Panc1 (cell line): Measurements from ENCODE around the gene KLHDC10. TPM values are rescaled to one million over a fixed set of nuclear protein-coding genes. Genes with fewer than 3 reads are reported as not detected.

Experiments
- ATAC-seq: fragments of 200-7000 bp; cut with Tn5 transposase; 2 replicates; pipeline ENCODE4 v1.9.1; 2020; ENCODE audit warnings: mild to moderate bottlenecking, moderate library complexity
- BruUV-seq: library from RNA; stranded (reverse); fragments of 400-500 nt; replicated peaks from 2 replicates; lab custom pipeline; 2021; lab: Mats Ljungman, UMichigan
- CTCF ChIA-PET: fragments of 300-600 bp; sonication (Branson Sonifier 250); formaldehyde crosslinking; loops from one replicate; lab custom pipeline; 2022; ENCODE audit warnings: antibody characterized with exemption; lab: Charles Lee
- POLR2A ChIA-PET: fragments of 300-600 bp; sonication (Branson Sonifier 250); formaldehyde crosslinking; loops from one replicate; lab custom pipeline; 2022; ENCODE audit warnings: antibody characterized with exemption; lab: Charles Lee
- DNase-seq: peaks from one replicate; pipeline ENCODE4 v3.0.0-alpha.2; 2010; ENCODE audit warnings: low read depth, low spot score
- H3K27ac ChIP-seq: 2 replicates; pipeline ENCODE4 v1.5.1; 2011; ENCODE audit warnings: mild to moderate bottlenecking, low read length, inconsistent platforms
- H3K27me3 ChIP-seq: fragments of 200-500 bp; sonication (Bioruptor generic); 2 replicates; pipeline ENCODE4 v1.6.0; 2014; ENCODE audit warnings: low read length, inconsistent platforms; ENCODE audit not compliant: control insufficient read depth, insufficient read depth
- H3K36me3 ChIP-seq: fragments of 200-500 bp; sonication (Bioruptor generic); 2 replicates; pipeline ENCODE4 v1.5.1; 2014; ENCODE audit warnings: inconsistent platforms, mild to moderate bottlenecking, low read length, moderate library complexity; ENCODE audit not compliant: control insufficient read depth, insufficient read depth
- H3K4me1 ChIP-seq: 2 replicates; pipeline ENCODE4 v1.5.1; 2011; ENCODE audit warnings: inconsistent platforms, mild to moderate bottlenecking, low read length, moderate library complexity; ENCODE audit not compliant: control insufficient read depth, insufficient read depth
- H3K4me3 ChIP-seq, 2 experiments: 2 replicates each; pipeline ENCODE4 v1.5.1; 2011 to 2012; ENCODE audit warnings: low read depth in 2 of 2, low read length in 2 of 2, mild to moderate bottlenecking in 2 of 2, inconsistent platforms in 1 of 2, moderate library complexity in 1 of 2
- H3K9me3 ChIP-seq: fragments of 200-500 bp; sonication (Bioruptor generic); 2 replicates; pipeline ENCODE4 v1.5.1; 2014; ENCODE audit warnings: low read depth, mild to moderate bottlenecking, inconsistent platforms, low read length, moderate library complexity; ENCODE audit not compliant: control insufficient read depth, insufficient read depth
- POLR2AphosphoS5 ChIP-seq: IDR thresholded peaks from 2 replicates; pipeline ENCODE4 v1.6.1; 2012; ENCODE audit warnings: mild to moderate bottlenecking, low read depth, low read length, moderate library complexity
- SIN3A ChIP-seq: IDR thresholded peaks from 2 replicates; pipeline ENCODE4 v1.6.1; 2012; ENCODE audit warnings: low read depth, mild to moderate bottlenecking, low read length, moderate library complexity, borderline replicate concordance; ENCODE audit not compliant: insufficient read depth
- TCF7L2 ChIP-seq: IDR thresholded peaks from 2 replicates; pipeline ENCODE4 v1.6.1; 2011; ENCODE audit warnings: mild to moderate bottlenecking, low read depth, low read length, inconsistent platforms
- in situ Hi-C: cut with HindIII; loops from 2 replicates; pipeline ENCODE4 v1.10.0; 2016; ENCODE audit warnings: low sequenced_read_pairs, low pct_unique_long_range_greater_than_20kb
- intact Hi-C: fragments of 100-400 bp; cut with micrococcal nuclease; formaldehyde crosslinking; loops from one replicate; pipeline ENCODE4 v1.10.0; 2022; ENCODE audit not compliant: unreplicated experiment
- total RNA-seq: library from RNA; stranded (reverse); gene quantifications from one replicate; pipeline ENCODE4 v1.2.1, GENCODE V29; 2021; ENCODE audit not compliant: unreplicated experiment
- TF ChIP-seq, protein P1 (sequence below), 2 experiments: IDR thresholded peaks; 2 replicates each; pipeline ENCODE4 v1.6.1; 2011 to 2012; ENCODE audit warnings: low read depth in 2 of 2, control low read depth in 1 of 2, low read length in 1 of 2, mild to moderate bottlenecking in 1 of 2, moderate library complexity in 1 of 2; ENCODE audit not compliant: insufficient read depth in 1 of 2
- TF ChIP-seq, protein P2 (sequence below): fragments of 450-650 bp; IDR thresholded peaks from 2 replicates; pipeline ENCODE4 v1.5.1; 2017; ENCODE audit warnings: mild to moderate bottlenecking

KLHDC10 gene
- total RNA-seq, 1 experiment from 2014 or later = 26.7 TPM

DNA sequence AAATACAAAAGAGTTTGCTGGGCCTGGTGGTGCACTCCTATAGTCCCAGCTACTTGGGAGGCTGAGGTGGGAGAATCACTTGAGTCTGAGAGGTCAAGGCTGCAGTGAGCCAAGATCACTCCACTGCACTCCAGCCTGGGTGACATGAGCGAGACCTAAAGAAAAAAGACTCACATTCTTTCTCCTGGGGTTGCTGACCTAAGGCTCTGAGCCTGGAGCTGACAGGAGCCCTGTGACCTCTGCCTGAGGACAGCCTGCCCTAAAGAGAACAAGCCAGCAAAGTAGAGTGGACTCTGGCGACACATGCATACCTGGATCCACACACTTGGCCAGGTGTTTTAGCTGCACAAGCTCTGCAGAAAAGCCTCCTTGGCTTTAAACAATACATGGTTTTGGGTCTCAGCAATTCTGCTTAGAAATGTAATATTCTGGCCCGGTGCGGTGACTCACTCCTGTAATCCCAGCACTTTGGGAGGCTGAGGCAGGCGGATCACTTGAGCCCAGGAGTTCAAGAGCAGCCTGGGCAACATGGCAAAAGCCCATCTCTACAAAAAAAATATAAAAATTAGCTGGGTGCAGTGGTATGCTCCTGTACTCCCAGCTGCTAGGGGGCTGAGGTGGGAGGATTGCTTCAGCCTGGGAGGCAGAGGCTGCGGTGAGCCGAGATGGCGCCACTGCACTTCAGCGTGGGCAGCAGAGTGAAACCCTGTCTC, 76.5 kb downstream of the KLHDC10 start:
- intact Hi-C loops (no loop called here), in situ Hi-C loops (no loop called here)
- no peaks in the 10 kb centered on the region for H3K27me3 ChIP-seq
- ATAC-seq (no peak), DNase-seq (no peak)
- TF ChIP-seq TCF7L2 = no peak
- no peak for TF ChIP-seq SIN3A
- no peak for TF ChIP-seq POLR2AphosphoS5
- H3K4me3 ChIP-seq = no peak overlapping the region
- H3K4me1 ChIP-seq = no peaks in the 10 kb centered on the region
- no peaks in the 10 kb centered on the region for H3K9me3 ChIP-seq
- CTCF ChIA-PET = interaction anchor here (0.7 kb wide), 1 partner anchor 341 kb away, joined by 6 read pairs; no protein-coding TSS in a partner anchor
- BruUV-seq = no TSS peak
- no peaks in the 10 kb centered on the region for H3K36me3 ChIP-seq
- POLR2A ChIA-PET = interaction anchor here (0.6 to 0.7 kb wide), 2 partner anchors 22 to 611 kb away, joined by 5 to 10 read pairs; no protein-coding TSS in a partner anchor
- H3K27ac ChIP-seq = no peak overlapping the region

DNA sequence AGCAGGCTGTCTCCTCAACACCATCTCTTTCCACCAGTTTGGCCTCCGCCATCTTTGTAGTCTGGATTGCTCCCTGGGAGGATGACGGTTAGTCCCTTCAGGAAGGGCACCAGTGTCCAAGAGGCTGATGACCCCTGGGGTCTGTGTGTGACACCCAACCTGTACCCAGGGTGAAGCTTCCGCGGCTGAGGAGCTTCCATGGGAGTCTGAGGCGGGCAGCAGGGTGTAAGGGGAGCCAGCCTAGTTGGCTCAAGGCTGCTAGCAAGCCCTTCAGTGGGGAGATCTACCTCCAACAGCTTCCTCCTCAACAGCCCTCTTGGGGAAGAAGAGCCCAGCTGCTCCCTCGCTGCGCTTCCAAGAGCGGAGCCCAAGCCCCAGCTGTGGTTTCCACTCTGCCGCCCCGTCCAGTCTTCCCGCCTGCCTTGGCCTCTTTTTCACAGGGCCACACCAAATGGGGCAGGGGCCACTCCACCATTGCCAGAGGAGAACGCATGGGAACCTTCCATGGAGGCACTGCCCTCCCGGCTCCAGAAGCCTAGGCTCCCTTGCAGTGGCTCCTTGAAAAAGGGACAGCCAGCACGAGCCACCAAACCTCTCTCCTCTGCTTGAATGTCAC, 77.5 kb downstream of the KLHDC10 start:
- intact Hi-C loops (no loop called here), in situ Hi-C loops (no loop called here)
- DNase-seq (no peak), ATAC-seq (no peak)
- Histone ChIP-seq H3K4me1 (no peaks in the 10 kb centered on the region), H3K36me3 (no peaks in the 10 kb centered on the region), H3K4me3 (no peak overlapping the region), H3K9me3 (no peaks in the 10 kb centered on the region), H3K27me3 (no peaks in the 10 kb centered on the region), H3K27ac (no peak overlapping the region)
- ChIA-PET CTCF (no interaction called here), POLR2A (no interaction called here)
- BruUV-seq = no TSS peak
- TF ChIP-seq, protein P1, sequence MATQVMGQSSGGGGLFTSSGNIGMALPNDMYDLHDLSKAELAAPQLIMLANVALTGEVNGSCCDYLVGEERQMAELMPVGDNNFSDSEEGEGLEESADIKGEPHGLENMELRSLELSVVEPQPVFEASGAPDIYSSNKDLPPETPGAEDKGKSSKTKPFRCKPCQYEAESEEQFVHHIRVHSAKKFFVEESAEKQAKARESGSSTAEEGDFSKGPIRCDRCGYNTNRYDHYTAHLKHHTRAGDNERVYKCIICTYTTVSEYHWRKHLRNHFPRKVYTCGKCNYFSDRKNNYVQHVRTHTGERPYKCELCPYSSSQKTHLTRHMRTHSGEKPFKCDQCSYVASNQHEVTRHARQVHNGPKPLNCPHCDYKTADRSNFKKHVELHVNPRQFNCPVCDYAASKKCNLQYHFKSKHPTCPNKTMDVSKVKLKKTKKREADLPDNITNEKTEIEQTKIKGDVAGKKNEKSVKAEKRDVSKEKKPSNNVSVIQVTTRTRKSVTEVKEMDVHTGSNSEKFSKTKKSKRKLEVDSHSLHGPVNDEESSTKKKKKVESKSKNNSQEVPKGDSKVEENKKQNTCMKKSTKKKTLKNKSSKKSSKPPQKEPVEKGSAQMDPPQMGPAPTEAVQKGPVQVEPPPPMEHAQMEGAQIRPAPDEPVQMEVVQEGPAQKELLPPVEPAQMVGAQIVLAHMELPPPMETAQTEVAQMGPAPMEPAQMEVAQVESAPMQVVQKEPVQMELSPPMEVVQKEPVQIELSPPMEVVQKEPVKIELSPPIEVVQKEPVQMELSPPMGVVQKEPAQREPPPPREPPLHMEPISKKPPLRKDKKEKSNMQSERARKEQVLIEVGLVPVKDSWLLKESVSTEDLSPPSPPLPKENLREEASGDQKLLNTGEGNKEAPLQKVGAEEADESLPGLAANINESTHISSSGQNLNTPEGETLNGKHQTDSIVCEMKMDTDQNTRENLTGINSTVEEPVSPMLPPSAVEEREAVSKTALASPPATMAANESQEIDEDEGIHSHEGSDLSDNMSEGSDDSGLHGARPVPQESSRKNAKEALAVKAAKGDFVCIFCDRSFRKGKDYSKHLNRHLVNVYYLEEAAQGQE (IDR thresholded peaks at IDR 0.05; ENCODE audit: insufficient read depth in 1 of 2, low read depth in 2 of 2, low read length in 1 of 2) = no peak
- TF ChIP-seq TCF7L2 (no peak), SIN3A (no peak), POLR2AphosphoS5 (no peak)
- TF ChIP-seq, protein P2, sequence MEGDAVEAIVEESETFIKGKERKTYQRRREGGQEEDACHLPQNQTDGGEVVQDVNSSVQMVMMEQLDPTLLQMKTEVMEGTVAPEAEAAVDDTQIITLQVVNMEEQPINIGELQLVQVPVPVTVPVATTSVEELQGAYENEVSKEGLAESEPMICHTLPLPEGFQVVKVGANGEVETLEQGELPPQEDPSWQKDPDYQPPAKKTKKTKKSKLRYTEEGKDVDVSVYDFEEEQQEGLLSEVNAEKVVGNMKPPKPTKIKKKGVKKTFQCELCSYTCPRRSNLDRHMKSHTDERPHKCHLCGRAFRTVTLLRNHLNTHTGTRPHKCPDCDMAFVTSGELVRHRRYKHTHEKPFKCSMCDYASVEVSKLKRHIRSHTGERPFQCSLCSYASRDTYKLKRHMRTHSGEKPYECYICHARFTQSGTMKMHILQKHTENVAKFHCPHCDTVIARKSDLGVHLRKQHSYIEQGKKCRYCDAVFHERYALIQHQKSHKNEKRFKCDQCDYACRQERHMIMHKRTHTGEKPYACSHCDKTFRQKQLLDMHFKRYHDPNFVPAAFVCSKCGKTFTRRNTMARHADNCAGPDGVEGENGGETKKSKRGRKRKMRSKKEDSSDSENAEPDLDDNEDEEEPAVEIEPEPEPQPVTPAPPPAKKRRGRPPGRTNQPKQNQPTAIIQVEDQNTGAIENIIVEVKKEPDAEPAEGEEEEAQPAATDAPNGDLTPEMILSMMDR = no peak
